IPS-NIHi7 (cell line): ENCODE data around the gene ZNF668.
"Not testable (repeated sequence)": the region's sequence is repeated elsewhere in the genome, so short reads cannot be mapped to it uniquely, and the experiment has no call there.

Experiments
- DNase-seq: peaks from one replicate; pipeline ENCODE4 v3.0.0; 2012; ENCODE audit warnings: mixed read lengths; ENCODE audit errors: extremely low spot score

The ZNF668 gene

DNA sequence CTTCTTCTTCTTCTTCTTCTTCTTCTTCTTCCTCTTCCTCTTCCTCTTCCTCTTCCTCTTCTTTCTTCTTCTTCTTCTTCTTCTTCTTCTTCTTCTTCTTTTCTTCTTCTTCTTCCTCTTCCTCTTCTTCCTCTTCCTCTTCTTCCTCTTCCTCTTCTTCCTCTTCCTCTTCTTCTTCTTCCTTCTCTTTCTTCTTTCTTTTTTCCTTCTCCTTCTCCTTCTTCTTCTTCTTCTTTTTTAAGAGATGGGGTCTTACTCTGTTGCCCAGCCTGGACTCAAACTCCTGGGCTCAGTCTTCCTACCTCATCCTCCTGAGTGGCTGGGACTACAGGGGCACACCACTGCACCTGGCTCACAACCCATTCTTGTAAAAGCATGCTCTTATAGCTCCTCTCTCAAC, 60.7 kb downstream of the ZNF668 start:
- DNase-seq = not testable (repeated sequence)

DNA sequence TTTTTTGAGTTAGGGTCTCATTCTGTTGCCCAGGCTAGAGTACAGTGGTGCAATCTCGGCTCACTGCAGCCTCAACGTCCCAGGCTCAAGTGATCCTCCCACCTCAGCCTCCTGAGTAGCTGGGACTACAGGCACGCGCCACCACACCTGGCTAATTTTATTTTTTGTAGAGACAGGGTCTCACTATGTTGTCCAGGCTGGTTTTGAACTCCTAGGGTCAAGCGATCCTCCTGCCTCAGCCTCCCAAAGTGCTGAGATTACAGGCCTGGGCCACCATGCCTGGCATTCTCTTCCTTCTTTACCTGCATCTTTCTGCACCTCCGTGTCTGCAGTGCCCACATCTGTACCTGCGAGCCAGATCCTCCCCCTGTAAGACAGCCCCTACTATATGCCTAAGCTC, 62.2 kb downstream of the ZNF668 start:
- not testable (repeated sequence) for DNase-seq
